ENCODE results near the gene FBLN2.

- TF ChIP-seq CTCF (IDR thresholded peaks at IDR 0.05) (no peak), POLR2A (IDR thresholded peaks at IDR 0.05) (no peak), POLR2AphosphoS5 (IDR thresholded peaks at IDR 0.05) (no peak), EP300 (IDR thresholded peaks at IDR 0.05) (no peak)
These were observed 78.8 kb downstream of the FBLN2 start for GRCh38 chr3:13627681-13628080.
